HUES6 (cell line): ENCODE data around the gene SLC43A3.

Experiments used
- H3K27ac ChIP-seq: 2 replicates; pipeline ENCODE4 v1.7.0; 2013; ENCODE audit warnings: low read depth, mild to moderate bottlenecking, low read length, inconsistent platforms
- H3K27me3 ChIP-seq: 2 replicates; pipeline ENCODE4 v1.6.1; 2013; ENCODE audit warnings: low read length; ENCODE audit not compliant: control insufficient read depth, insufficient read depth
- H3K36me3 ChIP-seq: 2 replicates; pipeline ENCODE4 v1.6.1; 2013; ENCODE audit warnings: low read length; ENCODE audit not compliant: control insufficient read depth, insufficient read depth
- H3K4me1 ChIP-seq: 2 replicates; pipeline ENCODE4 v1.6.1; 2013; ENCODE audit warnings: low read length; ENCODE audit not compliant: control insufficient read depth, insufficient read depth
- H3K4me3 ChIP-seq: 2 replicates; pipeline ENCODE4 v1.5.1; 2013; ENCODE audit warnings: low read depth, low read length
- H3K9ac ChIP-seq: one replicate; pipeline ENCODE4 v1.6.1; 2013; ENCODE audit warnings: mild to moderate bottlenecking, low read length
- H3K9me3 ChIP-seq: 2 replicates; pipeline ENCODE4 v1.6.1; 2013; ENCODE audit warnings: low read depth, low read length; ENCODE audit not compliant: control insufficient read depth, insufficient read depth

The SLC43A3 gene

GRCh38 chr11:57414612-57415212 lies 12.2 kb downstream of the SLC43A3 start:
- Histone ChIP-seq H3K4me3 (no peak overlapping the region), H3K27me3 (no peaks in the 10 kb centered on the region), H3K9ac (no peak overlapping the region), H3K36me3 (peaks cover 38% of the 10 kb centered on the region), H3K27ac (no peak overlapping the region), H3K9me3 (no peaks in the 10 kb centered on the region), H3K4me1 (0 out of 2 replicates have a peak, but pooled peaks cover 2% of the 10 kb centered on the region)

- H3K4me1 ChIP-seq, result 0 out of 2 replicates have a peak, but pooled peaks cover 2% of the 10 kb centered on the region
- H3K4me3 ChIP-seq, result no peak overlapping the region
- no peak overlapping the region for H3K27ac ChIP-seq
- H3K9me3 ChIP-seq, result no peaks in the 10 kb centered on the region
- H3K9ac ChIP-seq, result no peak overlapping the region
- H3K27me3 ChIP-seq, result no peaks in the 10 kb centered on the region
- H3K36me3 ChIP-seq, result peaks cover 47% of the 10 kb centered on the region
Observed at GRCh38 chr11:57413681-57414080, 13.2 kb downstream of the SLC43A3 start.

GRCh38 chr11:57410287-57410686 lies 16.6 kb downstream of the SLC43A3 start:
- no peaks in the 10 kb centered on the region for H3K27me3 ChIP-seq
- no peak overlapping the region for H3K9ac ChIP-seq
- H3K27ac ChIP-seq, result no peak overlapping the region
- H3K4me3 ChIP-seq, result no peak overlapping the region
- H3K4me1 ChIP-seq, result 0 out of 2 replicates have a peak, but pooled peaks cover 2% of the 10 kb centered on the region
- peaks cover 43% of the 10 kb centered on the region for H3K36me3 ChIP-seq
- H3K9me3 ChIP-seq, result no peaks in the 10 kb centered on the region

GRCh38 chr11:57409321-57410100 lies 17.4 kb downstream of the SLC43A3 start:
- no peak overlapping the region for H3K27ac ChIP-seq
- H3K36me3 ChIP-seq, result peaks cover 38% of the 10 kb centered on the region
- no peaks in the 10 kb centered on the region for H3K27me3 ChIP-seq
- H3K4me1 ChIP-seq, result no peaks in the 10 kb centered on the region
- no peaks in the 10 kb centered on the region for H3K9me3 ChIP-seq
- H3K9ac ChIP-seq, result no peak overlapping the region
- H3K4me3 ChIP-seq, result no peak overlapping the region

- no peaks in the 10 kb centered on the region for H3K9me3 ChIP-seq
- H3K9ac ChIP-seq, result no peak overlapping the region
- H3K36me3 ChIP-seq, result peaks cover 32% of the 10 kb centered on the region
Observed at GRCh38 chr11:57408771-57409170, 18.1 kb downstream of the SLC43A3 start.

GRCh38 chr11:57407941-57408475 lies 18.9 kb downstream of the SLC43A3 start:
- Histone ChIP-seq H3K27ac (no peak overlapping the region), H3K9ac (no peak overlapping the region), H3K4me3 (no peak overlapping the region), H3K27me3 (no peaks in the 10 kb centered on the region), H3K9me3 (no peaks in the 10 kb centered on the region), H3K4me1 (no peaks in the 10 kb centered on the region), H3K36me3 (peaks cover 26% of the 10 kb centered on the region)

More at GRCh38 chr11:57408771-57409170, 18.1 kb downstream of the SLC43A3 start:
- Histone ChIP-seq H3K27ac (no peak overlapping the region), H3K4me1 (no peaks in the 10 kb centered on the region), H3K4me3 (no peak overlapping the region), H3K27me3 (no peaks in the 10 kb centered on the region)

GRCh38 chr11:57407010-57407920 lies 19.7 kb downstream of the SLC43A3 start:
- Histone ChIP-seq H3K27me3 (no peaks in the 10 kb centered on the region), H3K27ac (no peak overlapping the region), H3K36me3 (peaks cover 25% of the 10 kb centered on the region; the same call in 1 of the 2 replicates), H3K4me1 (peaks cover 7% of the 10 kb centered on the region; the same call in 1 of the 2 replicates), H3K4me3 (no peak overlapping the region), H3K9me3 (no peaks in the 10 kb centered on the region), H3K9ac (no peak overlapping the region)

GRCh38 chr11:57406337-57406904 lies 20.5 kb downstream of the SLC43A3 start:
- no peaks in the 10 kb centered on the region for H3K9me3 ChIP-seq
- no peaks in the 10 kb centered on the region for H3K27me3 ChIP-seq
- H3K4me1 ChIP-seq, result peaks cover 8% of the 10 kb centered on the region; the same call in 1 of the 2 replicates
- H3K4me3 ChIP-seq, result no peak overlapping the region
- peaks cover 25% of the 10 kb centered on the region; the same call in 1 of the 2 replicates for H3K36me3 ChIP-seq
- H3K9ac ChIP-seq, result no peak overlapping the region
- no peak overlapping the region for H3K27ac ChIP-seq

GRCh38 chr11:57405271-57405860 lies 21.6 kb downstream of the SLC43A3 start:
- no peak overlapping the region for H3K9ac ChIP-seq
- H3K4me1 ChIP-seq, result peaks cover 8% of the 10 kb centered on the region; the same call in 1 of the 2 replicates
- peaks cover 25% of the 10 kb centered on the region; the same call in 1 of the 2 replicates for H3K36me3 ChIP-seq
- no peaks in the 10 kb centered on the region for H3K27me3 ChIP-seq
- H3K9me3 ChIP-seq, result no peaks in the 10 kb centered on the region
- no peak overlapping the region for H3K4me3 ChIP-seq
- H3K27ac ChIP-seq, result no peak overlapping the region

GRCh38 chr11:57403802-57404147 lies 23.1 kb downstream of the SLC43A3 start:
- Histone ChIP-seq H3K27ac (no peak overlapping the region), H3K27me3 (peaks cover 1% of the 10 kb centered on the region; the same call in 1 of the 2 replicates), H3K36me3 (peaks cover 14% of the 10 kb centered on the region; the same call in 1 of the 2 replicates), H3K9ac (no peak overlapping the region), H3K9me3 (no peaks in the 10 kb centered on the region), H3K4me1 (peaks cover 8% of the 10 kb centered on the region; the same call in 1 of the 2 replicates), H3K4me3 (no peak overlapping the region)
